EH (cell line): ENCODE results near the gene CIDEA.

Experiments used
- DNase-seq: peaks from one replicate; pipeline ENCODE4 v3.0.0-alpha.2; 2015; ENCODE audit warnings: low read depth

The CIDEA gene

DNA sequence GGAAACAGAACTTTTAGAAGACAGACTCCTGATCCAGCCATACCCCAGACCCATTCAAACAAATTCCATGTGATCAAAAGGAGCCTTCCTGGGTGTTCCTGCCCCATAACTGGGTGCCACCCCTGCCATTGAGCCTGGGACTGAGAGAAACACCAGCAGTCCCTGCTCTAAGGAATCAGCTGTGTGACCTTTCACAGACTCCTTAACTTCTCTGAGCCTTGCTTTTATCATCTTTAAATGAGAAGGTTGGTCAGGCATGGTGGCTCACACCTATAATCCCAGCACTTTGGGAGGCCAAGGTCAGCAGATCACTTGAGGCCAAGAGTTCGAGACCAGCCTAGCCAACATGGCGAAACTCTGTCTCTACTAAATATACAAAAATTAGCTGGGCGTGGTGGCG is 20.6 kb downstream of the CIDEA start:
- DNase-seq: no peak

DNA sequence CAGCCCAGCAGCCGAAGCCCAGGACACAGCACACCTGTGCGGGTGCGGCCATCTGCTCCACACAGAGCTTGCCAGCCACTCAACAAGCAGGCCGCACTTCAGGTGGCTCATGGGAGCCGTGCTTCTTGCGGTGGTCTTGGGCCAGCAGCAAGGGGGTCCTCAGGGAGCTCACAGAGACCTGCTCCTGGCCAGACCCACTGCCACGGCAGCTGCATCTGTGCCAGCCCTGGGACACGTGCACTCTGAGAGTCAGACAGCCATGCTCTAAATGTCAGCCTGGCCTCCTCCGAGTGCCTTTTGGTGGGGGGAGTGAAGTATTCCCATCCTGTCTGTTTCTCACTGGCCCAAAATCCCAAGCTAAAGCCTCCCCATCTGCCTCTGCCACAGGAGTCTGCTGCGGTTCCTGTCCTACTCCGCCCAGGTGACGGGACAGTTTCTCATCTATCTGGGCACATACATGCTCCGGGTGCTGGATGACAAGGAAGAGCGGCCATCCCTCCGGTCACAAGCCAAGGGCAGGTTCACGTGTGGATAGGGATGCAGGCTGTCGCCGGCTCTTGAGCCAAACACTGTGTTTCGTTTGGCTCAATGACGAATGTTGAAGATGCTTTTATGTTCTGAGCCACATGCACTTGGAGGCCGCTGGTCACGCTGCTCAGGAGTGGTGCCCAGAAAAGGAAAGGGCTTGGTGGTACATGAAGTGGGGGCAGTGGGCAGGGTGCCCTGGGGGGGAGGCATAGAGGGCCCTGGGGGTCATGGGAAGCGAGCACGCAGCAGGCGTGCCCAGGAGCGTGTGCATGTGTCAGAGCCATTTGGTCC is 22.8 kb downstream of the CIDEA start:
- no peak for DNase-seq

DNA sequence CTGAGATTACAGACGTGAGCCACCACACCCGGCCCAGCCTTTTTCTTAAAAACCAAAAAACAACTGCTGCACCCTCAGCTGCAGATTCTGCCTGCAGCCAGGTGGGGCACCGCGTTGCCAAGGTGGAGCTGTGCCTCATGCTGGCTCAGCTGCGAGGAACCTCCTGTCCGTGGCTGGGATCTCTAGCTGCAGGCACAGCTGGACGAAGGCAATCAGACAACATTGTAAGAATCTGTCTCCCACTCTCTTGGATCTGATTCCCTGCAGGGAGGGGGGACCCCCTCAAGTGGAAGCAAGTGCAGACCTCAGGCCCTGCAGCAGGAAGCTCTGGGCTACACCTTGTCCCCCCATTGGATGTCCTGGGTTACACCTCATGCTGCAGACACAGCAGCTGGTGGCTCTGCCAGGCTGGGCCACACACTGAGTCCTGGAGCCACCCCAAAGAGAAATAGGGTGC is 24.1 kb downstream of the CIDEA start:
- DNase-seq: peak; percentile 33

DNA sequence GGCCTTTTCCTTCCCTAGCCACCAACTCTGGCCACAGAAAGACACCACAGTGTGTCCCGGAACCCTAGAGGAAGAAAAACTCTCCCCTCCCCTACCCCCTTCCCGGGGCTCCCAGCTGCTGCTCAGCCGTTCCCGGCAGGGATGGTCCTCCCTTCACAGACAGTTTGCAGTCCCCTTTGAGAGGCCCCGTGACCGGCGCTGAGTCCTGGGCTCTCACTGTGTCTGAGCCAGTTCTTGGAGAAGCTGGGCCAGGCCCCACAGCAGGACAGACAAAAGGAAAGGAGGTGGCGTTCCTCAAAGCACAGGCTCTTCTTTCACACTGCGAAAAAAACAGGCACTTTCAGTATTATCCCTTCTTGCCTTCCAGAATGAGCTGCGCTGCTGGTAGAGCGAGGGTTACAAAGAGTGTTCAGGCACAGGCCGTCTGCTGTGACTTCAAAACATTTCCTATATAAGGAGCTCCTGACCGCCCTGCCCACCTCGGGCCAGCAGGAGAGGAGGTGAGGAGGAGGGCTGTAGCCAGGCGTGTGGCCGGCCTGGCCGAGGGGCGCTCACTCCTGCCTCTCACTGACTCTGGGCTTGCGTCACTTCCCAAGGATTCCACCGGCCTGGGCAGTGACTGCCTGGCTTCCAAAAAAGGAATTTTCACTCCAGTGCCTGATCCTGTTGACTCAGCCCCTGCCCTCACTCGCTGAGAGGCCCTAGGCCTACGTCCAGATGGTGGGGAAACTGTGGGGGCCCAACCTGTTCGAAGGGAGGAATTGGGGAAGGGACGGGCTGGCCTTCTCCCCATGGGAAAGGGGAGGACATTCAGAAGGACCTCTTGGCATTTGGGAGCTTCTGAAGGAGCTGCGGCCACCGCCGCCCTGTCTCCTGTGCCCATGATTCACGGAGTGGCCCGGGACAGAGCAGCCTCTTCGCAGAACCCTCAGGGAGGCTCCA is 24.9 kb downstream of the CIDEA start:
- DNase-seq: peak; percentile 99

DNA sequence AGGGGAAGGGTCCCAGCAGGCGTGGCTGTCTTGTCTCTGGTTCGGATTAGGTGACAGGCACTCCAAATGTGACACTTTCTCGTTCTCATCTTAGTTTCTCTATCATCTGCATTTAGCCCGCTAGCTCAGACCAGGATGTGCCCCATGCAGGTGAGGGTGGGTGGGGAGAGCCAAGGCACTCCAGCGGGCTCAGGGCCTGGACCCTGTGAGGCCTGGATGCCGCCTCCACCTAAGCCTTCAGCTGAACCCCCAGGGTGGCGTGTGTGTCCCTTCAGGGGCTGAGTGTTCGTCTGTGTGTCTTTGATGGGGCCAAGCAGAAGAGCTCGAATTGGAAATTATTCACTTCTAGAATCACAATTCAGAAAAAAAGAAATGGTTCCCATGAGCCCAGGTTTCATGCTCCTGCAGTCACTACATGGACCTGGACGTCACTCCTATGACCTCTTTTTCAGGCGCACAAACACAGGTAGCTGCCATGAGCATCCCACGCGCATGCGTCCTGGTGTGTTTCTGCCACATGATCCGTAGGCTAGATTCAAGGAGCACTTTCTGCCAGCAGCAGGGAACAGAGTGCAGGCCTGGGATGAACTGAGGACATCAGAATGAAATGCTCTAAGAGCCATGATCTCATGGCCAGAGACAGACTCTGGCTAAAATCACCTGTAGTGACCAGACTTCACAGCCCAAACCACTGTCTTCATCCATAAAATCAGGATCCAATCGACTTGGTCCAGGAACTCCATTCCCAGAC is 25.8 kb downstream of the CIDEA start:
- no peak for DNase-seq

DNA sequence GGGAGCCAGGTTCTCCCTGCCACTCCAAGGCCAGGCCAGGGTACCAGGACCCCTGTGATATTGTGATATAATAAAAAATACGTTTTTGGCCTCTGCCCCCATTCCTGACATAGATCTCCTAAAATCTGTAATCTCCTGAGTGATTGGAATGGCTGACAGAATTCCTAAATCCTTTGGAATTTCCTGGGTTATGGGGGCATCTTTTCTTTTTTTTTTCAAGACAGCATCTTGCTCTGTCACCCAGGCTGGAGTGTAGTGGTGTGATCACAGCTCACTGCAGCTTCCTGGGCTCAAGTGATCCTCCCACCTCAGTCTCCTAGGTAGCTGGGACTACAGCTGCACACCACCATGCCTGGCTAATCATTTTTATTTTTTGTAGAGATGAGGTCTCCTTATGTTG is 27.7 kb downstream of the CIDEA start:
- DNase-seq: peak; percentile 78

DNA sequence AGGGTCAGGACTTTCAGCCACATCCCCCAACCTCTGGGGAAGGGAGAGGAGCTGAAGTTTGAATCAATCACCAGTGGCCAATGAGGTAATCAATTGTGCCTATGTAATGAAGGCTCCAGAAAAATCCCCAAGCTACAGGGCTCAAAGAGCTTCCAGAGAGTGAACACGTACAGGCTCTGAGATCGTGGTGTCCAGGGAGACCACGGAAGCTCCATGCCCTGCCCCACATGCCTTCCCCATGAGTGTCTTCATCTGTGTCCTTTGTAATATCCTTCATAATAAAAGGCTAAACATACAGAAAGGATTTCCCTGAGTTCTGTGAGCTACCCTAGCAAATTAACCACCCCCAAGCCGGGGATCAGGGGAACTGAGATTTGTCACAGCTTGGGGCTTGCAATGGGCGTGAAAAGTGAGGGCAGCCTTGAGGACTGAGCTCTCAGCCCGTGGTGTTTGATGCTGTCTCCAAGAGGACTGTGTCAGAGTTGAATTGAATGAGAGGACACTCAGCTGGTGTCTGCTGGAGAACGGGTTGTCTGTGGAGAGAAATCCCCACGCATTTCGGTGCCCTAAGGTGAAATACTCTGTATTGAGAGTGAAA is 28.4 kb downstream of the CIDEA start:
- DNase-seq: peak; percentile 97

DNA sequence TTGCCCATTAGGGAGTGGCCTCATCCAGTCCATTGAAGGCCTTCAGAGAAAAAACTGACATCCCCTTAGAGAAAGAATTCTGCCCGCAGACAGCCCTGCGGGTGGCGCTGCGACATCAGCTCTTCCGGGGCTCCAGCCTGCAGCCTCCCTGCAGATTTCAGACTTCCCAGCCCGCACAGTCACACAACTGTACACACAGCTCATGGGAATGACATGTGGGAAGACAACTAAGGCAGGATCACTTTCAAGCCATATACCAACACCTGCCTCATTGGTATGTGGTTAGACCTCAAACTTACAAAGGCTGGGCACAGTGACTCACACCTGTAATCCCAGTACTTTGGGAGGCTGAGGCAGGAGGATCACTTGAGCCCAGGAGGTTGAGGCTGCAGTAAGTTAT is 29.1 kb downstream of the CIDEA start:
- DNase-seq: peak; percentile 59

DNA sequence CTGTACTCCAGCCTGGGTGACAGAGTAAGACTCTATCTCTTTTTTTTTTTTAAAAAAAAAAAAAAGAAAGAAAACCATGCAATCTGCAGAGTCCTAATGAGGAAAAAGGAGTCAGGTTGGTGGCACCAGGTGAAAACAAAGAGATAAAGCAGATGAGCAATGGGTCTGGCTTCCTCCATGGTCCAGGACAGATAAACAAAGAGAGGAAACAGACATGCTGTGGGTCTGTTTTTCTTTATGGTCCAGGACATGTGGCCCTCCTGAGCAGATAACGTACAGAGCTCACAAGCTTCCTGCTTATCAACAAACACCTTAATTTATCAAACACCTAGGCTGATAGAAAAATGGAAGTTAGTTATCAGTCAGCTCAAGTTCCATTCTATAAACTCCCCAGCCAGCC is 29.5 kb downstream of the CIDEA start:
- DNase-seq: no peak

DNA sequence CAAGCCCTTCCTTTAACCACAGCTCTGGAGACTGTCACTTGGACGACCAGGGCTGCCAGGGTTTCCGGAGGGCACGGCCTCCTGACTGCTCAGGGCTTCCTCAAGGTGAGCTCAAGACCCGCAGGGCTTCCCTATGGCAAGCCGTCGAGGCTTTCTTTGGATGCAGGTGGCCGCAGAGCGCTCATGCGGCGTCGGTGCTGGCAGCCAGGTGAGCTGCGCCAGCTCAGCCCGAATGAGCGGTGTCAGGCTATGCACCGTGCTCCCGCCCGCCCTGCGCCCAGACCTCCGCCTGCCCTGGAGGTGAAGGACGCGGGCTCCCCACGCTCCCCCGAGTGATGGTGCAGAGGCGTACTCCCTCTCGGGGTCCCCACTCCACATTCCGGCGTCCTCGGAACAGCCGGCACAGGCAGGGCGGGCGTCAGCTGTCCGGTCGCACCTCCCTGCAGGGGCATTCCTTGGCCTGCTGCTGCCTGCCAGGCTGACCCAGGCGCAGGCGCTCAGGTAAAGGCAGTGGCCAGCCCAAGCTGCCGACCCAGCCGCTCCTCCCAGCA is 33.0 kb downstream of the CIDEA start:
- DNase-seq: no peak

DNA sequence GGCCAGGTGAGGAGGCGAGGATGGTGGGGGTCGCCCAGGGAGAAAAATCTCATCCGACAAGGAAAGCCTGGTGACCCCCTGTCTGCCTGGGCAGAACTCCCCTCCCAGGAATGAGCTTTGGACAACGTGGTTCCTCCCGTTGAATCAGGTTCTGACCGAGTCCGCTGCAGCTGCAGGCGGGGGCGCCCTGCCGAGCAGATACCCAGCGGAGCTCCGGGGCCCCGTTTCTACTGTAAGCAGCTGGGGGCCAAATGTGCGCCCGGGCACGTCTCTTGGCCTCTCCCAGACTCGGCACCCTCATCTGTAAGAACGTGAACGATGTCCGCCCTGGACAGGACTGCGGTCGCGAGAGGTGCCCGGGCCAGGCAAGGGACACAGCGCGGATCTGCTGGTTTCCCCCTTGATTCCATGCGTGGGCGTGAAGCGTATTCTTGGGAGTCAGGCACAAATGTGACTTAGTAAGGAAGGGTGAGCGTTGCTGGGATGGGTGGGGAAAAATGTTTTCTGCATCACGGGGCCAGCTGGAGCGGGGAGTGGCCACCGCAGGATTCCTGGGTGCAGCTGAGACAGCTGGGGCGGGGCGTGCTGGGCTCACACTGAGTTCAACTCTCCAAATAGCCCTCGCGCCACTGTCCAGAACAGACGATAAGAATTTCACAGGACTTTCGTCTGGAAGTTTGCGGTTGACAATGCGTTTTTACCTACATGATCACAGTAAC is 33.7 kb downstream of the CIDEA start:
- peak; percentile 96 for DNase-seq

DNA sequence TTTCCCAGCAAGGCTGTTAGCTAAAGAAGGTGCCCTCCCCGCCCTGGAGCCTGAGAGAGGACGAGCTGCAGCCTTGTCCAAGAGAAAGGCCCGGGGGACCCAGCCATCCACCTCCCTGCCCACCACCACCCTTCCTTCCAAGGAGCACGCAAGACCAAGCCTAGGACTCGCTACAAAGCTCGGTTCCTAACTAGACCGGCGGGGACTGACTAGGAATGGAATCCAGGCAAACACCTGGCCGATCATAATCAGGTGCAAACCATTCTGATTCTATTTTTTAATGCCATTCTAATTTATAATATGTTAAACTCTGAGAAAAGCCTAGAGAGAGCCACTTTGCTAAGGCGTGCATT is 34.2 kb downstream of the CIDEA start:
- DNase-seq: no peak

DNA sequence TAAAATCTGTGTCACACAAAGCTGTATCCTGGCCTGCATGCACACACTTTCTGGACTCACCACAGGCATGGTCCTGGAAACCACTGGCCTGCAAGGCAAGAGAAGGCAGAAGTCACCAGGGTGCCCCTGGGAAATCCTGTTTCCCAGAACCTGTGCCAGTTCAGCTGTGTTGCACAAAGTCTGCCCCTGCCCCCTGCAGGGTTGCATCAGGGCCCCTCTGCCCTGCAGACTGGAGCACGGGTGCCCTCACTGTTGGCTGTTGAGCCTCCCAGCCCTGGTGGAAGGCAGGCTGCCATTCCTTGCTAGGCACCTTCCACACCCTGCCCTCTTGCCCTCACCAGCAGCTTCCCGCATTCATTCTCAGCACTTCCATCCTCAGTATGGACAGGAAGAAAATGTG is 35.9 kb downstream of the CIDEA start:
- no peak for DNase-seq

DNA sequence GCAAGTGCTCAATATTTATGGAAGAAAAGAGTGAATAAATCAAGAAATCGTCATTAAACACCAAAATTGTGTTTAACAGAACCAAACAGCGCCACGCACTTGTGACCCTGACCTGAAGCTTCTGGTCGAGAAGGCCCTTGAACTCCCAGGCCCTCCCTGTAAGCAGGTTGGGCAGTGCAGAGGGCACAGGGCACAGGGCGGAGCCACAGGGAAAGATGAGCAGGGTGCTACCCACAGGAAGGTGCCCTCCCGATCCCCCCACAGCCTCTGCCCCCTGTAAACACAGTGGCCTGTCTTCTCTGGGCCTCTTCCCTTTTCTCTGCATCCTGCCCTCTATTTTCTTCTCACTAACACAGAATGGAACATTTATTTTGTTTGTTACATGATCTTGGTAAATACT is 37.0 kb downstream of the CIDEA start:
- DNase-seq: no peak

DNA sequence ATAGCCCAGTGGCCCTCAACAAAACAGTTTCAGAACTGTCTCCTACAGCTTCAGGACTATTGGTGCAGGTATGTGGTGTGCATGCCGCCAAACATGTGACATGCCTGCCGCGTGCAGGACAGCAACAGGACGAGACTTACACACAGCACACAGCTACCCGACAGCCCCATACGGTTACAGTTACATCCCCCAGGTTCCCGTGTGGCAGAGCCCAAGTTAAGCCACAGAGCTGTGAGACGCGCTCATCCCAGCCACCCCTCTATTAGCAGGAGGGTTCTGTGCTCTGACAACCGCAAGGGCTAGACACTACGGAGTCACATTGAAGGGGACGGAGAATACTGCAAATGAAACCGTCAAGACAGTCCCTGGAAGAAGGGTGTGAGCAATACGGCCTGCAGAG is 37.5 kb downstream of the CIDEA start:
- DNase-seq: no peak

DNA sequence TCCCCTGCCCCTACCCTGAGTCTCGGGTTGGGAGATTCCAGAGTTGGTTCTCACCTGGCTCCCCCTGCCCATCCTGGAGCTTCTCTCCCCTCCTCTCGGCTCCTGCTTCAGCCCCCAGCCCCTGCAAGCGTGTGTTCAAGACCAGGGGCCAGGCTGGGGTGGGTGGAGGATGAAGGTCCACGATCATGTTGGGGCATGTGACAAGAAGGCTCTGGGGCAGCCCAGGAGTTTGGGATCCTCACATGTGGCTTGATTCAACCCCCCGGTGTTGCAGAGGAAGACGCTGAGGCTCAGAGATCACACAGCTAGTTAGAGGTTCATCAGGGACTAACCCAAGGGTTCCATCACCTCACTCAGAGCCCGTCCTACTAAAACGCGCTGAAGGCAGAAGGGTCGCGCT is 39.7 kb downstream of the CIDEA start:
- no peak for DNase-seq

DNA sequence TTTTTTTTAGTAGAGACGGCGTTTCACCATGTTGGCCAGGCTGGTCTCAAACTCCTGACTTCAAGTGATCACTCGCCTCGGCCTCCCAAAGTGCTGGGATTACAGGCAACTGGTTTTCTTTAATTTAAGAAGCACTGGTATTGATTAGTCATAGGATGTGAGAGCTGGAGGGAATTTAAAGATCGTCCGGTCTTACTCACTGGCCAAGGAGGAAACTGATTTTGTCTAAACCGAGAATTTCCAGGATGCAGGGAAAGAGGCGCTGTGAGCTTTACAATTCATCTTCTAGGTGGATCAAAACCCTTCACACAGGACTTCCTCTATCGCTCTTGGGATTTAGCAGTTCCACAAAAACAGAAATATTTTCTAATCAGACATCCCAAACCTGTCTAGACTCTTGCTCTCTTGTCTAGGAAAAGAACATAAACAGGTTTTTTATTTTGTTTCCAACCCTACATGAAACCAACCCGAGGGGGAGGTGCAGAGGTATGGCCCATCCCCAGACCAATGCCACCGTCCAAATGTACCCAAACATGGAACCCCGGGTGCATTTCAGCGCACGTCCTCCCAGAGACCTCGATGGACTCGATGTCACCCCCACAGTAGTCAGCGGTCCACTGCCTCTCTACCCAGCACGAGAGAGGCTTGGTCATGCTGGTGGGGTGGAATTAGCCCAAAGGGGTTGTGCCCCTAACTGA is 41.4 kb downstream of the CIDEA start:
- peak; percentile 61 for DNase-seq

DNA sequence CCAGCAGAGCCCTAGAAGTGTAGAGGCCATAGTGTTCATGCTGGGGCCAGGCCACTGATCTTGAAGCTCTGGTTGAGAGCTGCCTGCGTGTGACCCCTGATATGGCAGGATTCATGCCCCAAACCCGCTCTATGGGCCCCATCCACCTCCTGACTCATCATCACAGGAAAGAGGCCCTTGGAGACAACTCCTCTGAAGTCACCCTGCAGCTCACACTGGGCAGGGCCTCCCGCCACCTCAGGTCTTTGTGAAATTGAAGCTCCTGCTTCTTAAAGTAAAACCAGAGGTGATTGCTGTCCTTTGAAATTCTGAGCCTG is 41.9 kb downstream of the CIDEA start:
- no peak for DNase-seq

DNA sequence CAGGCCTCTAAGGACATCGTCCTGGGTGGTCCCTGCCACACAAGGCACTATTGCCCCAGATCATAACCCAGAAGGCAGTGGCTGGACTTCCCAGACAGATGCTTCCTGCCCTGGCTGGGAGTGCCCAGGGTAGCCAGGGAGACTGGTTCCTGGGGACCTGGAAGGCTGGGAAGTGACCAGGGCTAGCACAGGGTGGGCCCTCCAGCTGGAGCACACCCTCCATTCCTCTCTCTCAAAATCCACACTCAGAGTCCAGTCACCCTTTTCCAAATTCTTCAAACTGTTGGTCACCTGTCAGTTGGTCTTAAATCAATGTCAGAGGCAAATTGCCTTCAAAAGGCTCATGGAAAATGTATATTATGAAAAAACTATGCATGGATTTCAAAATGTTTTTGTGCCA is 42.3 kb downstream of the CIDEA start:
- DNase-seq: peak; percentile 48

DNA sequence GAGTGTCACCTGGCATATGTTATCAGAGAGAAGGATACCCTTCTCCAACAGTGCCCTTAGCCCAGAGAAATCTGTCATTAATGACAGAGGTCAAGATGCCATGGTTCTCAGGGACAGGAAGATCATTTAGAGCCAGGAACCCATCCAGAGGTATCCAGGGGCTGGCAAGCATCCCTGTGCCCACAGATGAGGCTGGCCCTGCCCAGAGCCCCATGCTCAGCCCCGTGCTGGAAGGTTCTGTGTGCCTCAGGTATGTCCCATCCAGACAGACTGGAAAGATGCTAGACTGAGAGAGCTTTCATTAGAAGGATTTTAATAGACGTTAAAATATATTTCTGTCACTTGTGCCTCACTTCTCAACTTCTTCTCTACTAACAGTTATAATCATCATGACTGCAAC is 45.7 kb downstream of the CIDEA start:
- no peak for DNase-seq
